A673 (cell line): ENCODE measurements around the gene CRACR2A.

ENCODE experiments used
- CTCF ChIP-seq: fragments of 300-800, 200-600 bp; sonication (generic); conservative IDR thresholded peaks from 2 replicates; pipeline ENCODE4 v1.5.1; 2017; ENCODE audit warnings: low read depth, mild to moderate bottlenecking, antibody characterized with exemption, low read length, moderate library complexity, mixed read lengths
- EZH2 ChIP-seq: fragments of 200-600 bp; sonication (generic); IDR thresholded peaks from 2 replicates; pipeline ENCODE4 v1.6.1; 2017; ENCODE audit warnings: borderline replicate concordance, low read depth, mild to moderate bottlenecking, mixed read lengths, antibody characterized with exemption, low read length; ENCODE audit not compliant: poor library complexity, severe bottlenecking

- TF ChIP-seq CTCF (no peak), EZH2 (no peak)
Observed at GRCh38 chr12:3727877-3728632, 24.9 kb downstream of the CRACR2A start.
